ENCODE data around the gene ALG1L2.
"Not testable (repeated sequence)": the region's sequence is repeated elsewhere in the genome, so short reads cannot be mapped to it uniquely, and the experiment has no call there.

ALG1L2 gene

GRCh38 chr3:130136337-130136736, 54.7 kb downstream of the ALG1L2 start:
- DNase-seq, result not testable (repeated sequence)

- not testable (repeated sequence) for DNase-seq
Measured at GRCh38 chr3:130137685-130138084, 56.1 kb downstream of the ALG1L2 start.

- DNase-seq, result not testable (repeated sequence)
Measured at GRCh38 chr3:130138992-130139391, 57.4 kb downstream of the ALG1L2 start.

- not testable (repeated sequence) for DNase-seq
Measured at GRCh38 chr3:130140756-130141155, 59.1 kb downstream of the ALG1L2 start.

GRCh38 chr3:130143648-130144327, 62.2 kb downstream of the ALG1L2 start:
- DNase-seq, result not testable (repeated sequence)

- DNase-seq, result not testable (repeated sequence)
Measured at GRCh38 chr3:130144328-130144650, 62.7 kb downstream of the ALG1L2 start.

GRCh38 chr3:130145456-130145855, 63.8 kb downstream of the ALG1L2 start:
- not testable (repeated sequence) for DNase-seq

- DNase-seq, result not testable (repeated sequence)
Measured at GRCh38 chr3:130146465-130146864, 64.8 kb downstream of the ALG1L2 start.

Data from NCI-H446 (cell line).